ENCODE results near the gene RFX1. TPM values are rescaled to one million over a fixed set of nuclear protein-coding genes. Genes with fewer than 3 reads are reported as not detected.
A peak's percentile ranks its signal among the peaks of the same experiment; 100 is the strongest.
"Not testable (repeated sequence)": the region's sequence is repeated elsewhere in the genome, so short reads cannot be mapped to it uniquely, and the experiment has no call there.

The RFX1 gene
- 1.7 and 2.2 TPM in 2 replicates for total RNA-seq (2014; rRNA removed; shearing (Covaris generic))

GRCh38 chr19:14006085-14006765 lies at the start of gene RFX1:
TSS of gene RFX1 (minus strand) at chr19:14006320. CDS start at chr19:13993843, 12,477 bp downstream.
- peak; percentile 100 for DNase-seq (ENCODE audit: low spot score)

DNA sequence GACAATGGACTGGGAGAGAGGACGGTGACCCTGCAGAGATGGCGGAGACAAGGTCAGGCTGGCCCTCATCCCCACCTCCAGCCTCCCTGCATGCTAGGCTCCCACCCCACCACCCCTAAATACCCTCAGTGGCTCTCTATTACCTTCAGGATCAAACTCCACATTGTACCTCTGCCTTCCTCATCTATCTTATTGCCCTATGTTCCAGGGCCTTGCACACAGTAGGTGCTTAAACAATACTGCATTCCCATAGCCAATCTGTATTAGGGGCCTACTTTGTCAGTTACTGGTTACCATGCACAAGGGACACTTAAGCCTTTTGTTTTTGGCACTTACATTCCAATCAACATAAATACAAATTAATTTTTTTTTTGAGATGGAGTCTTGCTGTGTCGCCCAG lies 49.3 kb upstream of the RFX1 start:
- no peak for DNase-seq (ENCODE audit: low spot score)

- no peak for DNase-seq (ENCODE audit: low spot score)
Measured at GRCh38 chr19:14054721-14055120, 48.6 kb upstream of the RFX1 start.

DNA sequence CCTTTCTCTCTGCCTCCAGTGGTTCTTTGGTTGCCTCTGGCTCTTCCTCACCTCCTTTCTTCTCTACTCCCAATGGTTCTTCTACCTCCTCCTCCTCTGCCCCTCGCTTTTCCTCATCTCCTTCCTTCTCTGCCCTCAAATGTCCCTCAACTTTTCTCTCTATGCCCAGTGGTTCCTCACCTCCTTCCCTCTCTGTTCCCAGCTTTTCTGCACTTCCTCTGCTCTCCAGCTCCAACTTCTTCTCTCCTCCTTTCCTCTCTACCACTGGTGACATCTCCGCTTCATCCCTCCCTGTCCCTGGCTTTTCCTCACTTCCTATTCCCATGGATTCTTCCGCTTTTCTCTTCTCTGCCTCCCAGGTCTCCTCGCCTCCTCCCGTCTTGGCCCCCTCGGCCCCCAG lies 48.0 kb upstream of the RFX1 start:
- no peak for DNase-seq (ENCODE audit: low spot score)

DNA sequence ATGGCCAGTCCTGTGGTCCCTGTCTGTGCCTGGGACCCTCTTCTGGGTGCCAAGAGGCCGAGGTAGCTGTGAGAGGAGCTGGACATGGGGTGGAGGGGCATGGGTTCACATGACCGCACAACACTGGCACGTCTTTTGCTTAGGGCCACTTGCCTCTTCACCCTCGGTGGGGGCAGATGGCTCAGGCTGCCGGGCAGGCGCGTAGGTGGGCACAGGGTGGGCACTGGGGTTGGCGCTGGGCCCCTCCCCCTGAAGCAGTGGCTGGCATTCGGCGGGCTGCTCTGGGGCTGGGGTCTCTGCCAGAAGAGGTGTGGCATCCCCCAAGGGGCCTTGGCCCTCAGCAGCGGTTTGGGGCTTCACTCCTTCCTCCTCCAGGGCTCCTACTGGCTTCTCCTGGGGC lies 47.4 kb upstream of the RFX1 start:
- no peak for DNase-seq (ENCODE audit: low spot score)

GRCh38 chr19:14053032-14053431 lies 46.9 kb upstream of the RFX1 start:
- DNase-seq (ENCODE audit: low spot score), result no peak

DNA sequence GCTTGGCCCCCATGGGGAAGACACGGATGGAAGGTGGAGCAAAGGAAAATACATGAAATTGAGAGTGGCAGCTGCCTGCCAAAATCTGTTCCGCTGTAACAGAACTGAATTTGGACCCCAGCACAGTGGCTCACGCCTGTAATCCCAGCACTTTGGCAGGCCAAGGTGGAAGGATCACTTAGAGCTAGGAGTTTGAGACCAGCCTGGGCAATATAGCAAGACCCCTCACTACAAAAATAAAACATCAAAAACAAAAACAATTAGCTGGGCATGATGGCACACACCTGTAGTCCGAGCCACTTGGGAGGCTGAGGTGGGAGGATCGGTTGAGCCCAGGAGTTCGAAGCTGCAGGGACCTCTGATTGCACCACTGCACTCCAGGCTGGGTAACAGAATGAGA lies 46.4 kb upstream of the RFX1 start:
- no peak for DNase-seq (ENCODE audit: low spot score)

DNA sequence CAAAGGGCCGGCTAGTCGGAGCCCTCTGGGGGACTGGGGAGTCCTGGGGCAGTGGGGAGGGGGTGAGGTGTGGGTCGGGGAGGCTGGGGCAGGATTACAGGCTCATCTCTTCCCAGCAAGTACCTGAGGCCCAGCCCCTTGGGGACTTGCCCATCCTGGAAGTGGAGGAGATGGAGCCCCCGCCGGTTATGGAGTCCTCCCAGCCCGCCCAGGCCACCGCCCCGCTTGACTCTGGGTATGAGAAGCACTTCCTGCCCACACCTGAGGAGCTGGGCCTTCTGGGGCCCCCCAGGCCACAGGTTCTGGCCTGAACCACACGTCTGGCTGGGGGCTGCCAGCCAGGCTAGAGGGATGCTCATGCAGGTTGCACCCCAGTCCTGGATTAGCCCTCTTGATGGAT lies 45.9 kb upstream of the RFX1 start:
- DNase-seq (ENCODE audit: low spot score), result no peak

GRCh38 chr19:14050961-14051360 lies 44.8 kb upstream of the RFX1 start:
- not testable (repeated sequence) for DNase-seq (ENCODE audit: low spot score)

DNA sequence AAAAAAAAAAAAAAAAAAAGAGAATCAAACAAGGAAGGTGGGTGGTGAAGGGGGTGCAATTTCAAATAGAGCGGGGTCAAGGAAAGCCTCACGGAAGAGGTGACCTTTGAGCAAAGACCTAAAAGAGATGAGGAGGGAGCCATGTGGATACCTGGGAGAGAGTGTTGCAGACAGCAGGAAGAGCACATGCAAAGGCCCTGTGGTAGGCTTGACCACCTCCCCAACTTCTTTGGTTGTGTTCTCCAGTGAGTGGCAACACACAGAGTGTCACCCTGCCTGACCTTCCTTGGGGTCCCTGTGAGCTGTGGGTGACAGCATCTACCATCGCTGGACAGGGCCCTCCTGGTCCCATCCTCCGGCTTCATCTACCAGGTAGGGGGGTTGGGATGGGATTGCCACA lies 44.4 kb upstream of the RFX1 start:
- no peak for DNase-seq (ENCODE audit: low spot score)

- peak; percentile 35 for DNase-seq (ENCODE audit: low spot score)
Measured at GRCh38 chr19:14048443-14049153, 42.5 kb upstream of the RFX1 start.

DNA sequence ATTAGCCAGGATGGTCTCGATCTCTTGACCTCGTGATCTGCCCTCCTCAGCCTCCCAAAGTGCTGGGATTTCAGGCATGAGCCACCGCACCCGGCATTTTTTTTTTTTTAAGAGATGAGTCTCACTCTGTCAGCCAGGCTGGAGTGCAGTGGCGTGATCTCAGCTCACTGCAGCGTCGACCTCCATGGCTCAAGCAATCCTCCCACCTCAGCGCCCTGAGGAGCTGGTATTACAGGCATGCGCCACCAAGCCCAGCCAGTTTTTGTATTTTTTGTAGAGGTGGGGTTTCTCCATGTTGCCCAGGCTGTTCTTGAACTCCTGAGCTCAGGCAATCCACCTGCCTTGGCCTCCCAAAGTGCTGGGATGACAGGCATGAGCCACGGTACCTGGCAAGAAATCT lies 41.7 kb upstream of the RFX1 start:
- DNase-seq (ENCODE audit: low spot score), result not testable (repeated sequence)

DNA sequence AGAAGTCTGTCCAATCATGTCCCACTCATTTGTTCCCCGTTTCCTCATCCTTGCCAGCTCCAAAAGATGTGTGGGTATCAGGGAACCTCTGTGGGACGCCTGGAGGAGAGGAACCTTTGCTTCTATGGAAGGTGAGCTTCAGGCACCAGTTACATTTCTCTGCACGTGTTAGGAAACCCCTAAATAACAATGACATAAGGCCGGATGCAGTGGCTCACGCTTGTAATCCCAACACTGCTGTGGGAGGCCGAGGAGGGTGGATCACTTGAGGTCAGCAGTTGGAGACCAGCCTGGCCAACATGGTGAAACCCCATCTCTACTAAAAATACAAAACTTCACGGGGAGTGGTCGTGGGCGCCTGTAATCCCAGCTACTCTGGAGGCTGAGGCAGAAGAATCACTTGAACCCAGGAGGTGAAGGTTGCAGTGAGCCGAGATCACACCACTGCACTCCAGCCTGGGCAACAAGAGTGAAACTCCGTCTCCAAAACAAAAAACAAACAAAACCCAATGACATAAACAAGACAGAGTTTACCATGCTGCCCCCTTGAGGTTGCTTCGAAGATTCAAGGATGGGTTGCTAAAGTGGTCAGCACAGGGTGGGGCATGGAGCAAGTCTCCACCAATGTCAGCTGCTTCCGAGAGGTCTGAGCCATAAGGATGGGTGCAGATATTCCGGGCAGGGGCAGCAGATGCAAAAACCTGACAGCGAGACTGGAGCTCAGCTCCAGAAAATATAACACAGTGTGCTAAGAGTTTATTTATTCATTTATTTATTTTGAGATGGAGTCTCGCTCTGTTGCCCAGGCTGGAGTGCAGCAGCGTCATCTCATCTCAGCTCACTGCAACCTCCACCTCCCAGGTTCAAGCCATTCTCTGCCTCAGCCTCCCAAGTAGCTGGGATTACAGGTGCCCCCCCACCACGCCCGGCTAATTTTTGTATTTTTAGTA lies 36.8 kb upstream of the RFX1 start:
- DNase-seq (ENCODE audit: low spot score), result peak; percentile 66

- DNase-seq (ENCODE audit: low spot score), result no peak
Measured at GRCh38 chr19:14039181-14039580, 33.1 kb upstream of the RFX1 start.

GRCh38 chr19:14035706-14036105 lies 29.6 kb upstream of the RFX1 start:
- no peak for DNase-seq (ENCODE audit: low spot score)

DNA sequence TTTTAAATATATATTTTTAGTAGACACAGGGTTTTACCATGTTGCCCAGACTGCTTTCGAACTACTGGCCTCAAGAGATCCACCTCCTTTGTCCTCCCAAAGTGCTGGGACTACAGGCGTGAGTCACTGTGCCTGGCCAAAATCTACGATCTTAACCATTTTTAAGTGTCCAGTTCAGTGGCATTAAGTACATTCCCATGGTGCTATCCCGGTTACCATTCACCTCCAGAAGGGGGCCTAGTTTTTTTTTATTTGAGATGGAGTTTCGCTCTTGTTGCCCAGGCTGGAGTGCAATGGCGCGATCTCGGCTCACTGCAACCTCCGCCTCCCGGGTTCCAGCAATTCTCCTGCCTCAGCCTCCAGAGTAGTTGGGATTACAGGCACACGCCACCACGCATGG lies 29.0 kb upstream of the RFX1 start:
- not testable (repeated sequence) for DNase-seq (ENCODE audit: low spot score)

DNA sequence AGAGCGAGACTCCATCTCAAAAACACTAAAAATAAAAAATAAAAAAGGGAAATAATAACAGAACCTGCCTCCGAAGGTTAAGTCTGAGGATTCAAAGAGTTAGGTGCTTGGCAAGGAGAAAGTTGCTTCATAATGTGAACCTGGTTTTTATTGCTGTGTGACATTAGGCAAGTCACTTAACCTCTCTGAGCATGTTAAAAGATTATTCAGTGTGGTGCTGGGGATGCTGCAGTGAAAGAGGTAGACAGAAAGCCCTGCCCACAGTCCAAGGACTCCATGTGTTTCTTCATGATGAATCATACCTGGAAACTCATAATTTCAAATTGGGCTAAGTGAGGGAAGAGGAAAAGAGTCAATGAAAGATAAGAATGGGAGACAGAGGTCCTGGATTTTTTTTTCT lies 27.8 kb upstream of the RFX1 start:
- DNase-seq (ENCODE audit: low spot score), result no peak

GRCh38 chr19:14031719-14032480 lies 25.8 kb upstream of the RFX1 start, which contains the start of gene IL27RA:
TSS of gene IL27RA (plus strand) at chr19:14031762. CDS start at chr19:14031873, 111 bp downstream.
- DNase-seq (ENCODE audit: low spot score), result peak; percentile 49

GRCh38 chr19:14030997-14031718 lies 25.0 kb upstream of the RFX1 start:
- DNase-seq (ENCODE audit: low spot score), result no peak

- no peak for DNase-seq (ENCODE audit: low spot score)
Measured at GRCh38 chr19:14028901-14029300, 22.8 kb upstream of the RFX1 start.
